ENCODE measurements around the gene SLC18A3. TPM values are rescaled to one million over a fixed set of nuclear protein-coding genes. Genes with fewer than 3 reads are reported as not detected.

SLC18A3 gene
- polyA plus RNA-seq, 1 donor (not counting 4 experiments of a cell fraction or from before 2014, with no cell fraction given), result not detected

DNA sequence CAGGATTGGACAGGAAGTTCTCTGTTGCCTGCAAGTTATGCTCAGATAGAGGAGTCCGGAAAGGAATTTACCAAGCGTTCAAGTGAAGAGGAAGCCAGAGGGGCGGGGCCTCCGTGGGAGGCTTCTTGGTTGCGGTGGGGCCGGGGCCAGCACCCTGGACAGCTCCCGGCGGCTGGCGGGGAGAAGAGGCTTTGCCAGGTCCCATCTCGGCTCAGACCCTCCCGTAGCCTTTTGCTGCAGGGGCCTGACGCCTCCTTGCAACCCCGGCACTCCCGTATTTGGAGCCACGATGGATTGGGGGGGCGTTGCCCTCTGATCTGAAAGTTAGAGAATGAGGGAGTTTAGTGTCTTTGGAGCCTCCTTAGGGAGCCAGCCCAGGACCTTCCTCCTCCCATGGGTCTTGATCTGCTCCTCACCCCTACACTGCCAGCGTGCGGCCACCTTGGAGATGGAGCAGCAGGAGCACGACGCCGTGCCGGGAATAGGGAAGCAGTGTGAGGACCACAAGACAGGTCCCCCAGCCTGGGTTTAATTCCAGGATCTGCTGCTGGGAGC lies 3.1 kb upstream of the SLC18A3 start:
- peak overlapping the region; percentile 22 for H3K4me2 ChIP-seq (ENCODE audit: control insufficient read depth, extremely low read depth, insufficient read depth, low read depth, low read length)
- H3K9ac ChIP-seq (ENCODE audit: control insufficient read depth, extremely low read depth, insufficient read depth, low read length), result no peak overlapping the region
- no peak overlapping the region for H3K4me3 ChIP-seq (ENCODE audit: control insufficient read depth in 2 of 3, extremely low read depth in 1 of 3, insufficient read depth in 2 of 3, low read depth in 1 of 3, low read length in 3 of 3)
- H3K27me3 ChIP-seq (ENCODE audit: control insufficient read depth, extremely low read depth, insufficient read depth, low read length), result peaks cover 62% of the 10 kb centered on the region
- dilution Hi-C loops (cut with MboI; ENCODE audit: extremely low pct_ligation_motif_present, low sequenced_read_pairs), result no loop called here
- H2AFZ ChIP-seq (ENCODE audit: control insufficient read depth, low read length), result no peak overlapping the region
- H3K9me1 ChIP-seq (ENCODE audit: control insufficient read depth, extremely low read depth, insufficient read depth, low read length), result peaks cover under 1% of the 10 kb centered on the region
- no peak for DNase-seq (ENCODE audit: low read depth, low spot score)
- TF ChIP-seq, protein P1, sequence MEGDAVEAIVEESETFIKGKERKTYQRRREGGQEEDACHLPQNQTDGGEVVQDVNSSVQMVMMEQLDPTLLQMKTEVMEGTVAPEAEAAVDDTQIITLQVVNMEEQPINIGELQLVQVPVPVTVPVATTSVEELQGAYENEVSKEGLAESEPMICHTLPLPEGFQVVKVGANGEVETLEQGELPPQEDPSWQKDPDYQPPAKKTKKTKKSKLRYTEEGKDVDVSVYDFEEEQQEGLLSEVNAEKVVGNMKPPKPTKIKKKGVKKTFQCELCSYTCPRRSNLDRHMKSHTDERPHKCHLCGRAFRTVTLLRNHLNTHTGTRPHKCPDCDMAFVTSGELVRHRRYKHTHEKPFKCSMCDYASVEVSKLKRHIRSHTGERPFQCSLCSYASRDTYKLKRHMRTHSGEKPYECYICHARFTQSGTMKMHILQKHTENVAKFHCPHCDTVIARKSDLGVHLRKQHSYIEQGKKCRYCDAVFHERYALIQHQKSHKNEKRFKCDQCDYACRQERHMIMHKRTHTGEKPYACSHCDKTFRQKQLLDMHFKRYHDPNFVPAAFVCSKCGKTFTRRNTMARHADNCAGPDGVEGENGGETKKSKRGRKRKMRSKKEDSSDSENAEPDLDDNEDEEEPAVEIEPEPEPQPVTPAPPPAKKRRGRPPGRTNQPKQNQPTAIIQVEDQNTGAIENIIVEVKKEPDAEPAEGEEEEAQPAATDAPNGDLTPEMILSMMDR (optimal IDR thresholded peaks at IDR 0.05 in 1 of 3, IDR thresholded peaks at IDR 0.05 in 1 of 3, conservative IDR thresholded peaks at IDR 0.05 in 1 of 3; ENCODE audit: extremely low read depth in 1 of 3, insufficient read depth in 2 of 3, low read length in 3 of 3), result no peak
- TF ChIP-seq EZH2 (IDR thresholded peaks at IDR 0.05; ENCODE audit: low read length), result no peak
- FAIRE-seq, result no peak
- H3K4me1 ChIP-seq (ENCODE audit: control insufficient read depth, extremely low read depth, insufficient read depth, low read length), result peaks cover 2% of the 10 kb centered on the region
- no peaks in the 10 kb centered on the region for H3K36me3 ChIP-seq (ENCODE audit: control insufficient read depth in 2 of 2, extremely low read depth in 1 of 2, insufficient read depth in 2 of 2, low read length in 2 of 2)
- no peaks in the 10 kb centered on the region for H4K20me1 ChIP-seq (ENCODE audit: control insufficient read depth, extremely low read depth, insufficient read depth, low read length)
- H3K79me2 ChIP-seq (ENCODE audit: control insufficient read depth, insufficient read depth, low read length), result no peaks in the 10 kb centered on the region
- no peak overlapping the region for H3K27ac ChIP-seq (ENCODE audit: control insufficient read depth, insufficient read depth, low read length)
- peaks cover 4% of the 10 kb centered on the region for H3K9me3 ChIP-seq (ENCODE audit: control insufficient read depth, low read depth, low read length)

DNA sequence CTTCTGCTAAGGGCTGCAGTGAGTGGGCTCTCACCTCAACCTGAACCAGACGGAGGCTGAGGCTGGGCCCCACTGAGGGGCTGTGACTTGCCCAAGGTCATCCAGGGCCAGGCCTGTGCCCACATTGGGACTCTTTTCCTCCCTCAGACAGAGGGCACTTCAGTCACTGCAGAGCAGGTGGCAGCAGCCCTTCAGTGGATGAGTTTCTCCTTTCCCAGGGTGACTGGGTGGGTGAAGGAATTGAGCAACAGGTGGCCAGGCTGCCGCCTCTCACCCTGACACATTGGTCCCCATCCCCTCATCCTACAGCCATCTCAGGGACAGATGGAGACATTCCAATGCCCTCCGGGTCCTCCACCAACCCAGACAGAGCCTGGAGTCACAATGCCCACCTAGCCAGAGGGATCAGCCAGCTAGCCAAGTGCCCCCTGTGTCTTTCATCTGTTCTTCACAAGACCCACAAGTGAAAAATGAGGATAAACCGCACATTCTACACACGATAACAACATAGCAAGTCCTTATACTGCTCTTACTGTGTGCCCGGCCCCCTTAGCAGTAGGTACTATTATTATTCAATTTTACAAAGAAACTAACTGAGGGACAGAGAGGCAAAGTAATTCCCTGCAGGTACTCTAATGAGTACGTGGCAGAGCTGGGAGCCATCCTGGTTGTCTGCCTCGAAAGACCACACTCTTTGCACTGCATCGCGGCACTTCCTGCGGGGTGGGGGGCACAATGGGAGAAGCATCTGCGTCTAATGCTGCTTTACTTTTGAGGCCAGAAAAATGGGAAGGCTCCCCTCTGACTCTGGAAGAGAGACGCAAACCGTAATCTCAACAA lies 1.7 kb upstream of the SLC18A3 start:
- no peak for DNase-seq (ENCODE audit: low read depth, low spot score)
- Histone ChIP-seq H3K9me3 (ENCODE audit: control insufficient read depth, low read depth, low read length) (peaks cover 4% of the 10 kb centered on the region), H3K4me3 (ENCODE audit: control insufficient read depth in 2 of 3, extremely low read depth in 1 of 3, insufficient read depth in 2 of 3, low read depth in 1 of 3, low read length in 3 of 3) (no peak overlapping the region), H3K79me2 (ENCODE audit: control insufficient read depth, insufficient read depth, low read length) (no peaks in the 10 kb centered on the region), H3K27me3 (ENCODE audit: control insufficient read depth, extremely low read depth, insufficient read depth, low read length) (peaks cover 67% of the 10 kb centered on the region), H3K4me2 (ENCODE audit: control insufficient read depth, extremely low read depth, insufficient read depth, low read depth, low read length) (no peak overlapping the region), H4K20me1 (ENCODE audit: control insufficient read depth, extremely low read depth, insufficient read depth, low read length) (no peaks in the 10 kb centered on the region), H3K36me3 (ENCODE audit: control insufficient read depth in 2 of 2, extremely low read depth in 1 of 2, insufficient read depth in 2 of 2, low read length in 2 of 2) (no peaks in the 10 kb centered on the region), H3K27ac (ENCODE audit: control insufficient read depth, insufficient read depth, low read length) (no peak overlapping the region), H3K4me1 (ENCODE audit: control insufficient read depth, extremely low read depth, insufficient read depth, low read length) (peaks cover 2% of the 10 kb centered on the region), H3K9ac (ENCODE audit: control insufficient read depth, extremely low read depth, insufficient read depth, low read length) (no peak overlapping the region), H3K9me1 (ENCODE audit: control insufficient read depth, extremely low read depth, insufficient read depth, low read length) (no peaks in the 10 kb centered on the region), H2AFZ (ENCODE audit: control insufficient read depth, low read length) (no peak overlapping the region)
- no peak for FAIRE-seq
- TF ChIP-seq EZH2 (IDR thresholded peaks at IDR 0.05; ENCODE audit: low read length), result peak; percentile 58
- TF ChIP-seq, protein P1 (optimal IDR thresholded peaks at IDR 0.05 in 1 of 3, IDR thresholded peaks at IDR 0.05 in 1 of 3, conservative IDR thresholded peaks at IDR 0.05 in 1 of 3; ENCODE audit: extremely low read depth in 1 of 3, insufficient read depth in 2 of 3, low read length in 3 of 3), result no peak
- dilution Hi-C loops (cut with MboI; ENCODE audit: extremely low pct_ligation_motif_present, low sequenced_read_pairs), result no loop called here

Data from keratinocyte (primary cell).